ENCODE results near the gene COL7A1. TPM values are rescaled to one million over a fixed set of nuclear protein-coding genes. Genes with fewer than 3 reads are reported as not detected.

COL7A1 gene
- total RNA-seq, 1 experiment from 2014 or later = 8.1 TPM

GRCh38 chr3:48635222-48636021, 40.3 kb upstream of the COL7A1 start, which contains the start of gene SLC26A6 (continued):
- no peak for TF ChIP-seq ARID4B (CRISPR knock-in tag; IDR thresholded peaks at IDR 0.05; ENCODE audit: borderline replicate concordance)
- TF ChIP-seq KAT7 (CRISPR knock-in tag; IDR thresholded peaks at IDR 0.05; ENCODE audit: borderline replicate concordance) = peak; percentile 93; the same call in 1 of the 2 replicates
- 0 out of 2 replicates have a peak, but pooled peaks have one; percentile 44 for TF ChIP-seq ZNF317 (CRISPR knock-in tag; IDR thresholded peaks at IDR 0.05; ENCODE audit: borderline replicate concordance, low read depth)
- TF ChIP-seq NFYB (CRISPR knock-in tag; conservative IDR thresholded peaks at IDR 0.05; ENCODE audit: low read depth) = peak; percentile 90
- peak; percentile 74 for TF ChIP-seq PRDM15 (CRISPR knock-in tag; IDR thresholded peaks at IDR 0.05)
- TF ChIP-seq STAT6 (CRISPR knock-in tag; conservative IDR thresholded peaks at IDR 0.05; ENCODE audit: low read depth) = no peak
- 0 out of 2 replicates have a peak, but pooled peaks have one; percentile 17 for TF ChIP-seq E2F4 (CRISPR knock-in tag; IDR thresholded peaks at IDR 0.05; ENCODE audit: borderline replicate concordance, low read depth)
- no peak for TF ChIP-seq ZNF121 (CRISPR knock-in tag; IDR thresholded peaks at IDR 0.05)
- no peak for TF ChIP-seq HMGA2 (CRISPR knock-in tag; IDR thresholded peaks at IDR 0.05)
- no peak for TF ChIP-seq GRHL2 (CRISPR knock-in tag; IDR thresholded peaks at IDR 0.05; ENCODE audit: insufficient replicate concordance, severe bottlenecking)
- 0 out of 2 replicates have a peak, but pooled peaks have one; percentile 45 for TF ChIP-seq ZNF416 (CRISPR knock-in tag; IDR thresholded peaks at IDR 0.05)
- peak; percentile 62 for TF ChIP-seq CTCF (IDR thresholded peaks at IDR 0.05)
- 0 out of 2 replicates have a peak, but pooled peaks have one; percentile 47 for TF ChIP-seq ZNF281 (CRISPR knock-in tag; IDR thresholded peaks at IDR 0.05)
- TF ChIP-seq NFE2L1 (CRISPR knock-in tag; IDR thresholded peaks at IDR 0.05) = 0 out of 2 replicates have a peak, but pooled peaks have one; percentile 19
- TF ChIP-seq FOXP1 (CRISPR knock-in tag; IDR thresholded peaks at IDR 0.05; ENCODE audit: borderline replicate concordance) = peak; percentile 67; the same call in 1 of the 2 replicates
- TF ChIP-seq USF2 (CRISPR knock-in tag; IDR thresholded peaks at IDR 0.05) = peak; percentile 30; the same call in 1 of the 2 replicates
- TF ChIP-seq RORB (CRISPR knock-in tag; IDR thresholded peaks at IDR 0.05) = no peak
- peak; percentile 45; the same call in 1 of the 2 replicates for TF ChIP-seq ETV6 (CRISPR knock-in tag; IDR thresholded peaks at IDR 0.05)
